ENCODE measurements around the gene MKLN1.

- TF ChIP-seq ZNF543 (CRISPR knock-in tag; IDR thresholded peaks at IDR 0.05) (no peak), FOSL1 (CRISPR knock-in tag; IDR thresholded peaks at IDR 0.05; ENCODE audit: borderline replicate concordance) (no peak), U2AF1 (optimal IDR thresholded peaks at IDR 0.05; ENCODE audit: low read depth, low read length) (no peak), NFATC3 (CRISPR knock-in tag; IDR thresholded peaks at IDR 0.05) (no peak), CTCF (CRISPR knock-in tag; IDR thresholded peaks at IDR 0.05) (no peak), CBFB (CRISPR knock-in tag; IDR thresholded peaks at IDR 0.05) (no peak), ZNF326 (CRISPR knock-in tag; IDR thresholded peaks at IDR 0.05; ENCODE audit: borderline replicate concordance) (no peak), KMT2B (CRISPR knock-in tag; IDR thresholded peaks at IDR 0.05) (no peak), TAF1 (CRISPR knock-in tag; IDR thresholded peaks at IDR 0.05) (no peak), MAZ (IDR thresholded peaks at IDR 0.05; ENCODE audit: borderline replicate concordance, low read depth, low read length) (no peak), MAZ (CRISPR knock-in tag; IDR thresholded peaks at IDR 0.05; ENCODE audit: low read depth) (no peak), HOMEZ (CRISPR knock-in tag; IDR thresholded peaks at IDR 0.05; ENCODE audit: low read depth) (no peak), SIN3A (IDR thresholded peaks at IDR 0.05; ENCODE audit: borderline replicate concordance, low read depth, low read length) (no peak)
These were observed 28.6 kb upstream of the MKLN1 start for GRCh38 chr7:131299074-131299473.

All from HepG2 (cell line).